ENCODE results near the gene SPTB. TPM values are rescaled to one million over a fixed set of nuclear protein-coding genes. Genes with fewer than 3 reads are reported as not detected.
A peak's percentile ranks its signal among the peaks of the same experiment; 100 is the strongest.

Gene SPTB
- total RNA-seq, 1 donor from 2014 or later: 70.8 TPM

- DNase-seq: no peak
- ATAC-seq (ENCODE audit: poor library complexity): peak; percentile 86
- intact Hi-C loops (cut with DNase I): no loop called here
Measured at GRCh38 chr14:64891839-64892375, 12.2 kb upstream of the SPTB start.

- intact Hi-C loops (cut with DNase I): no loop called here
- no peak for ATAC-seq (ENCODE audit: poor library complexity)
- DNase-seq: no peak
Measured at GRCh38 chr14:64891173-64891838, 11.6 kb upstream of the SPTB start.

DNA sequence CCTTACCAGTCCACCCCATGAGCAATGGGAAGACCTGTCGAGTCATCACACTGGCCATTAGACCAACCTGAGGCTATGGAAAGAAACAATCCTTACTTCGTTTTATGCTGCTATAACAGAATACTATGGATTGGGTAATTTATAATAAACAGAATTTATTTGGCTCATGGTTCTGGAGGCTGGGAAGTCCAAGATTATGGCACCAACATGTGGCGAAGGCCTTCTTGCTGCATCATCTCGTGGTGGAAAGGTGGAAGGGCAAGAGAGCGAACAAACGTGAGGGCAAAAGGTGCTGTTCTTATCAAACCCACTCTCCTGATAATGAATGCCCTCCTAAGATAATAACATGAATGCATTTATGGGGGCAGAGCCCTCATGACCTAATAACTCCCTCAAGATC is 9.6 kb upstream of the SPTB start:
- no peak for DNase-seq
- intact Hi-C loops (cut with DNase I): loop anchor here (5.0 kb wide), 1 partner anchor 67 kb away; no protein-coding TSS in a partner anchor

DNA sequence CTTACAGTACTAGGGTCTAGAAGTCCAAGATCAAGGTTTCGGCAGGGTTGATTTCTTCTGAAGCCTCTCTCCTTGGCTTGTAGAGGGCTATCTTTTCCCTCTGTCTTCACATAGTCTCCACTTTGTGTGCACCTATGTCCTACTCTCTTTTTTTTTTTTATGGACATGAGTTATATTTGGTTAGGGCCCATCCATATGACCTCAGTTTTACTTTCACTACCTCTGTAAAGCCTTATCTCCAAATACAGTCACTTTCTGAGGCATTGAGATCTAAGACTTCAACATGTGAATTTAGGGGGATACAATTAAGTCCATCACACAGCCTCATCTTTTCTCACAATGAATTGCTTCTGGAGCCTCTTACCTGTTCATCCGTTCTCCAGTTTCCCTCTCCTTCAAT is 5.9 kb upstream of the SPTB start:
- no peak for DNase-seq
- intact Hi-C loops (cut with DNase I): loop anchor here (5.0 kb wide), 1 partner anchor 63 kb away; no protein-coding TSS in a partner anchor
- ATAC-seq (ENCODE audit: poor library complexity): no peak

More for the DNA sequence above, 9.6 kb upstream of the SPTB start:
- ATAC-seq (ENCODE audit: poor library complexity): no peak

DNA sequence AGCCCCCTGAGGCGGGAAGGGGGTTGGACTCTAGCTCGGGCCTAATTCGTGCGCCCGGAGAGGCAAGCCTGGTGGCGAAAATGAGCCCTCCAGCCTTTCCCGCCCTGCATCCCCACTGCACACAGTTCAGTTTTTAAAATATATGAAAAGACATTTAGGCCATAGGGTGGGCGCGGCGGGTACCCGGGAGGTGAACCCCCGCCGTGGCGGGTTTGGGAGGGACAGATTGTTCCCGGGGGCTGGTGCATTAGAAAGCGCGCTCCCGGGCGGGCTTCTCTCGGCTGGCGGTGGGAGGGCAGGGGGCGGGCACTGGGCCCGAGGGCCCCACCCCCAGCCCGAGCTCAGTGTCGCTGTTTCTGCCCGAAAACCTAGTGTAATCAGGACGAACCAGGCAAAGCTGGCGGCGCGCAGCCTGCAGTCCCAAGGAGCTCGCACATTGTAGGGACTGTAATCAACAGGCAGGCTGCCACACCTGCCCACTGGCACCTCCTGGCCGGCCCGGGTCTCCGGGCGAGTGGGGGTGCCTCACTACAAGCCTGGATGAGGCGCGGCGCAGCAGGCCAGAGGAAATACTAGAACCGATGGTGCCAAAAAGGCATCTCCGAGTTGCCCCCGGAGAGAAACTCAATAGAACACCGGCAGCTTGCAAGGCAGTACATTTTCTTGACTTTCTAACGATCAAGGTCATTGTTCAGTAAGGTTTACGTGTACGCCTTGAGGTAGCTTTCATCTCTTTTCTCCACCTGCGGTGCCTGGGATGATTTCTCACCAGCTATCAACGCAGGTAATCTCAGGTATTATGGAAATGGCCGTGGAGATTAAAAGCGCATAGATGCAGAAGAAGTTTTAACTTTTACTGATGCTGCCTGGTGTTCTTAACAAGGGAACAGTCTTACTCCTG is 764 bp upstream of the SPTB start:
- intact Hi-C loops (cut with DNase I): no loop called here
- ATAC-seq (ENCODE audit: poor library complexity) (peak; percentile 81), DNase-seq (peak; percentile 70)

- intact Hi-C loops (cut with DNase I): no loop called here
- ATAC-seq (ENCODE audit: poor library complexity) (peak; percentile 42), DNase-seq (peak; percentile 43)
Measured at GRCh38 chr14:64878837-64879634, 671 bp downstream of the SPTB start.

- intact Hi-C loops (cut with DNase I): no loop called here
- ATAC-seq (ENCODE audit: poor library complexity) (no peak), DNase-seq (no peak)
Measured at GRCh38 chr14:64877846-64878245, 1.9 kb downstream of the SPTB start.

- no peak for DNase-seq
- intact Hi-C loops (cut with DNase I): no loop called here
- ATAC-seq (ENCODE audit: poor library complexity): no peak
Measured at GRCh38 chr14:64875350-64875749, 4.4 kb downstream of the SPTB start.

GRCh38 chr14:64873506-64874219 is 6.0 kb downstream of the SPTB start:
- DNase-seq (no peak), ATAC-seq (ENCODE audit: poor library complexity) (no peak)
- intact Hi-C loops (cut with DNase I): no loop called here

- intact Hi-C loops (cut with DNase I): no loop called here
- ATAC-seq (ENCODE audit: poor library complexity) (no peak), DNase-seq (no peak)
Measured at GRCh38 chr14:64871344-64871743, 8.4 kb downstream of the SPTB start.

GRCh38 chr14:64870160-64870559 is 9.5 kb downstream of the SPTB start:
- DNase-seq (no peak), ATAC-seq (ENCODE audit: poor library complexity) (no peak)
- intact Hi-C loops (cut with DNase I): no loop called here

DNA sequence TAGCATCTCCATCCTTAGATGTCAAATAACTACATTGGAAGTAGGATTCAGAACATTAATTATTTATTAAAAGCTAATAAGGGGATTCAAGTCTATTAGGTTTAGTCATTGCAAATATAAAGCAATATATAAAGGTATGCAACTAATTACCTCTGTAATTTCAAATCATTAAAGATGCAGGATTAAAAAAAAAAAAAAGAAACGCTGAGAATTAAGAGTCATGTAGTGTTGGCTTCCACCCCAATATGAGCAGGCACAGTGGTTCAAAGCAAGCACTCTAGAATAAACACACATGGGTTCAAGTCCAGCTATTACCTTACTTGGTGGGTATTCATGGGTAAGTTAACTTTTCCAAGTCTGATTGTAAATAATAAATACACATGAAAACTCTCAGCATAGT is 10.9 kb downstream of the SPTB start:
- intact Hi-C loops (cut with DNase I): no loop called here
- no peak for ATAC-seq (ENCODE audit: poor library complexity)
- DNase-seq: no peak

GRCh38 chr14:64868379-64868778 is 11.3 kb downstream of the SPTB start:
- intact Hi-C loops (cut with DNase I): no loop called here
- ATAC-seq (ENCODE audit: poor library complexity): peak; percentile 11
- DNase-seq: no peak

GRCh38 chr14:64867182-64867581 is 12.5 kb downstream of the SPTB start:
- intact Hi-C loops (cut with DNase I): no loop called here

DNA sequence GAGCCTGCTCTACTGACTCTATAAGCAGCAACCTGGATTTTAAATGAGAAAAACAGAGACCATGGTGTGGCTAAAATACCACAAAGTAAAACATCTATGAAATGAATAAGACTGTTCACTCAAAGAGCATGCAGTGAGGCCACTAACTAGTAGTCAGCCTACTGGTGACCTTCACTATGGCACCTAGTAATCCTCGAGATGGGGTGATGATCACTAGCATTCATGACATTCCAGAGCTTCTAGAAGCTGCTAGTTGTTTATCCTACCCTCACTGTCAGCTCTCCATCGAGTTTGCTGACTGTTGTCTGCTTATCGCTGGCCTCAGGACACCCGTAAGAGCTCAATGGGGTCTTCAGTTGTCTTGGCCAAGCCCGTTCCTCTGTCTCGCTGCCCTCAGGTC is 13.7 kb downstream of the SPTB start:
- intact Hi-C loops (cut with DNase I): no loop called here
- ATAC-seq (ENCODE audit: poor library complexity) (no peak), DNase-seq (no peak)

More at GRCh38 chr14:64867182-64867581, 12.5 kb downstream of the SPTB start:
- DNase-seq (no peak), ATAC-seq (ENCODE audit: poor library complexity) (no peak)

GRCh38 chr14:64865109-64865508 is 14.6 kb downstream of the SPTB start:
- ATAC-seq (ENCODE audit: poor library complexity) (no peak), DNase-seq (no peak)
- intact Hi-C loops (cut with DNase I): no loop called here

- intact Hi-C loops (cut with DNase I): no loop called here
- ATAC-seq (ENCODE audit: poor library complexity) (no peak), DNase-seq (no peak)
Measured at GRCh38 chr14:64864258-64864657, 15.4 kb downstream of the SPTB start.

DNA sequence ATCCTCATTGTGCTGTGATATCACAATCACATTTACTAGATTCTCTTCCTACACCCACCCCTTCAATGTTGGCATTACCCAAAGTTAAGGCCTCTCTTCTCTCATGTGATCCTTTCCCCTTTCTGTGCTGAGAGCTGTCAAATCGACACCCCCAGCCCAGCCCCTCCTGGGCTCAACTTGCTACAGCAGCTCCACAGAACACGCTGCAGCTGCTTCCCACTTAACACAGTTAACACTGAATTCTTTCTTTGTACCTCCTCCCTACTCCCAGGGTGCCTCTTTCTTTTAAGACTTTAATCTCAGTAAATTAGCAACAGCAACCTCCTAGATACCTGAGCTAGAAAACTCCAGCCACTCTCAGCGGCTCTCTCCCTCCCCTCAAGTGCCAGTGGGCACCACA is 17.8 kb downstream of the SPTB start:
- DNase-seq: no peak
- no peak for ATAC-seq (ENCODE audit: poor library complexity)
- intact Hi-C loops (cut with DNase I): no loop called here
